ENCODE measurements around the gene LGR5.

LGR5 gene

GRCh38 chr12:71599210-71599609 is 159.6 kb downstream of the LGR5 start:
- TF ChIP-seq ZNF274 (IDR thresholded peaks at IDR 0.05; ENCODE audit: low read depth, low read length) (no peak), SUZ12 (IDR thresholded peaks at IDR 0.05; ENCODE audit: extremely low read depth, insufficient read depth, insufficient read length) (no peak), YY1 (IDR thresholded peaks at IDR 0.05; ENCODE audit: insufficient read depth, insufficient read length) (no peak)
- no peak overlapping the region for H3K4me3 ChIP-seq (ENCODE audit: insufficient read length, low read depth)
- H3K9me3 ChIP-seq (ENCODE audit: insufficient read depth, low read length) = no peaks in the 10 kb centered on the region
- H3K9ac ChIP-seq (ENCODE audit: insufficient read length, low read depth) = no peak overlapping the region
- no peaks in the 10 kb centered on the region for H3K27me3 ChIP-seq (ENCODE audit: insufficient read depth, insufficient read length)
- no peaks in the 10 kb centered on the region for H3K4me1 ChIP-seq (ENCODE audit: insufficient read depth, insufficient read length)
- no peak for DNase-seq (ENCODE audit: low read depth, low spot score)
- no peaks in the 10 kb centered on the region for H3K36me3 ChIP-seq (ENCODE audit: insufficient read depth, insufficient read length, low read length)

DNA sequence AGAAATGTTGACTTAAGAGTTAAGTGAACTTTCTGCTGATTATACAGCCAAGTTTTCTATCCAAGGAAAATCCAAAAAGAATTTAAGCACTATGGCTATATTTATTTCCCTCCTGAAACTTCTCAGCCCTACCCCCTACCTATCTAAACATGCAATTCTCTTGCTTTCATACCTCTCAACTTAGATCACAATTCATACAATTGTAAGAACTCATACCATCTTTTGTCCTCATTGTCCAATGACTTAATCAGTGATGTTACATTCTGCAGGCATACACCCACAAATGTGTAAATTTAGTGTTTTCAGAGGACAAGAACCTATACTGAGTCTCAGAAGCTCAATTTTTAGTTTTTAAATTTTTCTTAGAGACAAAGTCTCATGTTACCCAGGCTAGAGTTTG is 161.9 kb downstream of the LGR5 start:
- Histone ChIP-seq H3K4me1 (ENCODE audit: insufficient read depth, insufficient read length) (no peaks in the 10 kb centered on the region), H3K9ac (ENCODE audit: insufficient read length, low read depth) (no peak overlapping the region), H3K27me3 (ENCODE audit: insufficient read depth, insufficient read length) (no peaks in the 10 kb centered on the region), H3K4me3 (ENCODE audit: insufficient read length, low read depth) (no peak overlapping the region), H3K36me3 (ENCODE audit: insufficient read depth, insufficient read length, low read length) (peaks cover 10% of the 10 kb centered on the region), H3K9me3 (ENCODE audit: insufficient read depth, low read length) (no peaks in the 10 kb centered on the region)
- no peak for DNase-seq (ENCODE audit: low read depth, low spot score)
- no peak for TF ChIP-seq YY1 (IDR thresholded peaks at IDR 0.05; ENCODE audit: insufficient read depth, insufficient read length)
- TF ChIP-seq SUZ12 (IDR thresholded peaks at IDR 0.05; ENCODE audit: extremely low read depth, insufficient read depth, insufficient read length) = no peak
- TF ChIP-seq ZNF274 (IDR thresholded peaks at IDR 0.05; ENCODE audit: low read depth, low read length) = no peak

GRCh38 chr12:71602761-71603577 is 163.4 kb downstream of the LGR5 start:
- H3K4me3 ChIP-seq (ENCODE audit: insufficient read length, low read depth) = no peak overlapping the region
- no peak for DNase-seq (ENCODE audit: low read depth, low spot score)
- H3K9me3 ChIP-seq (ENCODE audit: insufficient read depth, low read length) = no peaks in the 10 kb centered on the region
- peaks cover 25% of the 10 kb centered on the region for H3K36me3 ChIP-seq (ENCODE audit: insufficient read depth, insufficient read length, low read length)
- no peaks in the 10 kb centered on the region for H3K4me1 ChIP-seq (ENCODE audit: insufficient read depth, insufficient read length)
- no peaks in the 10 kb centered on the region for H3K27me3 ChIP-seq (ENCODE audit: insufficient read depth, insufficient read length)
- H3K9ac ChIP-seq (ENCODE audit: insufficient read length, low read depth) = no peak overlapping the region
- no peak for TF ChIP-seq SUZ12 (IDR thresholded peaks at IDR 0.05; ENCODE audit: extremely low read depth, insufficient read depth, insufficient read length)
- TF ChIP-seq YY1 (IDR thresholded peaks at IDR 0.05; ENCODE audit: insufficient read depth, insufficient read length) = no peak
- TF ChIP-seq ZNF274 (IDR thresholded peaks at IDR 0.05; ENCODE audit: low read depth, low read length) = no peak

- Histone ChIP-seq H3K27me3 (ENCODE audit: insufficient read depth, insufficient read length) (no peaks in the 10 kb centered on the region), H3K9me3 (ENCODE audit: insufficient read depth, low read length) (no peaks in the 10 kb centered on the region), H3K9ac (ENCODE audit: insufficient read length, low read depth) (no peak overlapping the region), H3K36me3 (ENCODE audit: insufficient read depth, insufficient read length, low read length) (peaks cover 45% of the 10 kb centered on the region), H3K4me3 (ENCODE audit: insufficient read length, low read depth) (no peak overlapping the region), H3K4me1 (ENCODE audit: insufficient read depth, insufficient read length) (no peaks in the 10 kb centered on the region)
- DNase-seq (ENCODE audit: low read depth, low spot score) = no peak
- TF ChIP-seq SUZ12 (IDR thresholded peaks at IDR 0.05; ENCODE audit: extremely low read depth, insufficient read depth, insufficient read length) = no peak
- TF ChIP-seq YY1 (IDR thresholded peaks at IDR 0.05; ENCODE audit: insufficient read depth, insufficient read length) = no peak
- TF ChIP-seq ZNF274 (IDR thresholded peaks at IDR 0.05; ENCODE audit: low read depth, low read length) = no peak
Observed at GRCh38 chr12:71605039-71605438, 165.4 kb downstream of the LGR5 start.

GRCh38 chr12:71607494-71608330 is 168.1 kb downstream of the LGR5 start:
- Histone ChIP-seq H3K4me1 (ENCODE audit: insufficient read depth, insufficient read length) (no peaks in the 10 kb centered on the region), H3K4me3 (ENCODE audit: insufficient read length, low read depth) (no peak overlapping the region), H3K36me3 (ENCODE audit: insufficient read depth, insufficient read length, low read length) (peaks cover 72% of the 10 kb centered on the region), H3K9me3 (ENCODE audit: insufficient read depth, low read length) (no peaks in the 10 kb centered on the region), H3K9ac (ENCODE audit: insufficient read length, low read depth) (no peak overlapping the region), H3K27me3 (ENCODE audit: insufficient read depth, insufficient read length) (no peaks in the 10 kb centered on the region)
- no peak for DNase-seq (ENCODE audit: low read depth, low spot score)
- no peak for TF ChIP-seq YY1 (IDR thresholded peaks at IDR 0.05; ENCODE audit: insufficient read depth, insufficient read length)
- no peak for TF ChIP-seq ZNF274 (IDR thresholded peaks at IDR 0.05; ENCODE audit: low read depth, low read length)
- TF ChIP-seq SUZ12 (IDR thresholded peaks at IDR 0.05; ENCODE audit: extremely low read depth, insufficient read depth, insufficient read length) = no peak

- no peaks in the 10 kb centered on the region for H3K9me3 ChIP-seq (ENCODE audit: insufficient read depth, low read length)
- DNase-seq (ENCODE audit: low read depth, low spot score) = no peak
- H3K4me1 ChIP-seq (ENCODE audit: insufficient read depth, insufficient read length) = no peaks in the 10 kb centered on the region
- peaks cover 92% of the 10 kb centered on the region for H3K36me3 ChIP-seq (ENCODE audit: insufficient read depth, insufficient read length, low read length)
- no peaks in the 10 kb centered on the region for H3K27me3 ChIP-seq (ENCODE audit: insufficient read depth, insufficient read length)
- no peak overlapping the region for H3K9ac ChIP-seq (ENCODE audit: insufficient read length, low read depth)
- no peak overlapping the region for H3K4me3 ChIP-seq (ENCODE audit: insufficient read length, low read depth)
- TF ChIP-seq YY1 (IDR thresholded peaks at IDR 0.05; ENCODE audit: insufficient read depth, insufficient read length) = no peak
Observed at GRCh38 chr12:71610031-71610795, 170.6 kb downstream of the LGR5 start.

All from NT2/D1 (cell line).